Astrocyte of the cerebellum (primary cell): Measurements from ENCODE around the gene F8A2.
"Not testable (repeated sequence)": the region's sequence is repeated elsewhere in the genome, so short reads cannot be mapped to it uniquely, and the experiment has no call there.

ENCODE experiments used
- DNase-seq: peaks from one replicate; pipeline ENCODE4 v3.0.0-alpha.2; 2011; ENCODE audit warnings: low read depth
- H3K4me3 ChIP-seq: 2 replicates; pipeline ENCODE4 v1.5.1; 2011; ENCODE audit warnings: mild to moderate bottlenecking, low read depth, low read length, moderate library complexity
- CTCF ChIP-seq: IDR thresholded peaks from 2 replicates; pipeline ENCODE4 v1.5.1; 2012; ENCODE audit warnings: low read length, low read depth, moderate library complexity, mild to moderate bottlenecking; ENCODE audit errors: missing control alignments
- in situ Hi-C: cut with HindIII; loops from 2 replicates; pipeline ENCODE4 v1.10.0; 2017; ENCODE audit warnings: low sequenced_read_pairs

The F8A2 gene

GRCh38 chrX:155381843-155382528, at the start of gene F8A2:
Gene F8A2, plus strand, starts transcription at chrX:155382095. Its CDS starts 20 bp downstream, at chrX:155382115.
- in situ Hi-C loops, DNase-seq, H3K4me3 ChIP-seq: not testable (repeated sequence)

GRCh38 chrX:155333544-155334100, 48.3 kb upstream of the F8A2 start:
- no peak overlapping the region for H3K4me3 ChIP-seq
- TF ChIP-seq CTCF = no peak
- in situ Hi-C loops = no loop called here
- no peak for DNase-seq

GRCh38 chrX:155334486-155335336, 47.2 kb upstream of the F8A2 start, which contains the start of gene CLIC2:
Gene CLIC2, minus strand, starts transcription at chrX:155334614. Its CDS starts 187 bp downstream, at chrX:155334427.
- no peak within 1 kb of the TSS for H3K4me3 ChIP-seq
- in situ Hi-C loops = no loop called here
- peak; percentile 59 for DNase-seq
- no peak for TF ChIP-seq CTCF

- H3K4me3 ChIP-seq, in situ Hi-C loops, DNase-seq: not testable (repeated sequence)
These were observed 46.6 kb upstream of the F8A2 start for GRCh38 chrX:155335337-155335712.

- H3K4me3 ChIP-seq, in situ Hi-C loops, DNase-seq: not testable (repeated sequence)
These were observed 36.2 kb upstream of the F8A2 start for GRCh38 chrX:155345689-155346088.

- H3K4me3 ChIP-seq, in situ Hi-C loops, DNase-seq: not testable (repeated sequence)
These were observed 32.4 kb upstream of the F8A2 start for GRCh38 chrX:155349448-155349847.

- in situ Hi-C loops, DNase-seq, H3K4me3 ChIP-seq: not testable (repeated sequence)
These were observed 18.2 kb upstream of the F8A2 start for GRCh38 chrX:155363712-155364111.

- in situ Hi-C loops, DNase-seq, H3K4me3 ChIP-seq: not testable (repeated sequence)
These were observed 8.0 kb upstream of the F8A2 start for GRCh38 chrX:155373777-155374458.

- in situ Hi-C loops, DNase-seq, H3K4me3 ChIP-seq: not testable (repeated sequence)
These were observed 2.1 kb upstream of the F8A2 start for GRCh38 chrX:155379802-155380201.

GRCh38 chrX:155382529-155382967, 653 bp downstream of the F8A2 start:
- in situ Hi-C loops, H3K4me3 ChIP-seq, DNase-seq: not testable (repeated sequence)
